Middle frontal gyrus (tissue), 1 donor: ENCODE data around the gene TMEM231.
"Not testable (repeated sequence)": the region's sequence is repeated elsewhere in the genome, so short reads cannot be mapped to it uniquely, and the experiment has no call there.

Source experiments
- DNase-seq: peaks from one replicate; pipeline ENCODE4 v3.0.0-alpha.2; 2015; ENCODE audit warnings: low spot score; ENCODE audit errors: extremely low spot score

TMEM231 gene, protein sequence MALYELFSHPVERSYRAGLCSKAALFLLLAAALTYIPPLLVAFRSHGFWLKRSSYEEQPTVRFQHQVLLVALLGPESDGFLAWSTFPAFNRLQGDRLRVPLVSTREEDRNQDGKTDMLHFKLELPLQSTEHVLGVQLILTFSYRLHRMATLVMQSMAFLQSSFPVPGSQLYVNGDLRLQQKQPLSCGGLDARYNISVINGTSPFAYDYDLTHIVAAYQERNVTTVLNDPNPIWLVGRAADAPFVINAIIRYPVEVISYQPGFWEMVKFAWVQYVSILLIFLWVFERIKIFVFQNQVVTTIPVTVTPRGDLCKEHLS

DNA sequence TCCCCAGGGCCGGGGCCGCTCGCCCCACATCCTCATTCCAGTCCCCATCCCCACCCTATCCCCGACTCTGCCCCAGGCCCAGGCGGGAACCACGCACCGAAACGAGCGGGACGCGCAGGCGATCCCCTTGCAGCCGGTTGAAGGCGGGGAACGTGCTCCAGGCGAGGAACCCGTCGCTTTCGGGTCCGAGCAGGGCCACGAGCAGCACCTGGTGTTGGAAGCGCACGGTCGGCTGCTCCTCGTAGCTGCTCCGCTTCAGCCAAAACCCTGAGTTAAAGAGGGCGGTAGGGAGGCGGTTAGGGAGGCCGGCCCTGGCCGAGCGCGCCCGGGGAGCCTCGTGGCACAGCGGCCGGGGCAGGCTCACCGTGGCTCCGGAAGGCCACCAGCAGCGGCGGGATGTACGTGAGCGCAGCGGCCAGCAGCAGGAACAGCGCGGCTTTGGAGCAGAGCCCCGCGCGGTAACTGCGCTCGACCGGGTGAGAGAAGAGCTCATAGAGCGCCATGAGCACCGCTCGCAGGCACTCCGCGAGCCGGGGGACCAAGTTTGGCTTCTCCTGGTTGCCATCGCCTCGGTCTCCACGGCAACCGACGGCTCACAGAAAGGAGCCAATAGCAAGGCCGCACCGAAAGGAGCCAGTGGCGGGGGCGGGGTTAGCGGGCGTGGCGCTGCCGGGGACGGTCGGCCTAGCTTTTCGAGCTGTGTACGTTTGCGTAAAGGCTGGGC is at the start of gene TMEM231:
TMEM231 (minus strand) TSS at position 546 of the 724 bp plus-strand sequence; CDS start at position 503, 43 bp downstream.
- peak; percentile 95 for DNase-seq

DNA sequence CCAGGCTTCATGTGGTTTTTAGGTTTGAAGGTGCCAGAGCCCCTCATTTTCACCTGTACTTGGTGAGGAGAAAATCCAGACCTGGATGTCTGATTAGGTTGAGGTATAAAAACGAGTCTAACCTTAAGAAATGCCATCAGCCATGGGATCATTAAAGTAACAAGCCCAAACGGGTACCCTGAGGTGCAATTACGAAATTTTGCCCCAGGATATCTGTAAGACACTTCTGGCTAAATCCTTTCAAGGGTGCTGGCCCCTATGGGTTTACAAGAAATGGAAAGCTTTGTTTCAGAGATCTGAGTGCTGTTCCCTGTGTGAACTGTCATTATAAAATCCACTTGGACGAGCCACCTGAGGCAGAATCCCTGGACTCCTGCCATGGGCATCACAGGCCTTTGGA is 47.2 kb upstream of the TMEM231 start:
- DNase-seq, result no peak

DNA sequence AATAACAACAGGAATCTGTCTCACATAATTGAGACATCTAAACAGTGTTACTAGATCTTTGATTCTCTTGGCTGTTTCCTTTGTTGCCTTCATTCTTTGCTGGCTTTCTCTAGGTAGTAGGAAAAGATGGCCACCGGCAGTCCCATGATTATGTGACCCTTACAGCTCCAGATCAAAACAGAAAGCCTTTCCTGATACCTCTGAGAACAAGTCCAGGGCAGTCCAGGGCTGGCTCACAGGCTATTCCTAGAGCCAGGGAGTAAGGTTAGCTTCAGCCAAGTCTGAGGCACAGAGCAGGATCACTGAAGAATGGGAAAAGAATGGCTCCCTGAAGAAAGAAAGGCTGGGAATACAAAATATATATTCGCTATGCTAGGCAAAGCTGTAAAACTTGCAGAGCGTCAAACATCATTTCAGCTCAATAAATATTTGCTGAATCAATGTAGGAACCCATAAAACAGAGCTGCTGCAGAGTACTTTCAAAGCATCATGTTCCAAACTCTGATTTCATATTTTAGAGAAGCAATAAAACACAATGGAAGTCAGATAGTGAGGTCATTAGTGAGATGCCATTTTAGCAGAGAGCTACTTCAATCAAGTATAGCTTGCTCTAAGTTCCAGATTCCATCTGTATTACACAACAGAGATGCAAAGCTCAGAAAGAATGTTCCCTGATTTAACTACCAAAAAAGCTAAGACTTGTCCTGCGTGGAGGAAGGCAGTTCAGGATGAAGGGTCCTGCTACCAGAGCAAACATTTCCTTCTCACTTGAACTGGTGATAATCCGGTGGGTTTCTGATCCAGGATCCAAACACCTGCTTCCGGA is 43.6 kb upstream of the TMEM231 start:
- no peak for DNase-seq

DNA sequence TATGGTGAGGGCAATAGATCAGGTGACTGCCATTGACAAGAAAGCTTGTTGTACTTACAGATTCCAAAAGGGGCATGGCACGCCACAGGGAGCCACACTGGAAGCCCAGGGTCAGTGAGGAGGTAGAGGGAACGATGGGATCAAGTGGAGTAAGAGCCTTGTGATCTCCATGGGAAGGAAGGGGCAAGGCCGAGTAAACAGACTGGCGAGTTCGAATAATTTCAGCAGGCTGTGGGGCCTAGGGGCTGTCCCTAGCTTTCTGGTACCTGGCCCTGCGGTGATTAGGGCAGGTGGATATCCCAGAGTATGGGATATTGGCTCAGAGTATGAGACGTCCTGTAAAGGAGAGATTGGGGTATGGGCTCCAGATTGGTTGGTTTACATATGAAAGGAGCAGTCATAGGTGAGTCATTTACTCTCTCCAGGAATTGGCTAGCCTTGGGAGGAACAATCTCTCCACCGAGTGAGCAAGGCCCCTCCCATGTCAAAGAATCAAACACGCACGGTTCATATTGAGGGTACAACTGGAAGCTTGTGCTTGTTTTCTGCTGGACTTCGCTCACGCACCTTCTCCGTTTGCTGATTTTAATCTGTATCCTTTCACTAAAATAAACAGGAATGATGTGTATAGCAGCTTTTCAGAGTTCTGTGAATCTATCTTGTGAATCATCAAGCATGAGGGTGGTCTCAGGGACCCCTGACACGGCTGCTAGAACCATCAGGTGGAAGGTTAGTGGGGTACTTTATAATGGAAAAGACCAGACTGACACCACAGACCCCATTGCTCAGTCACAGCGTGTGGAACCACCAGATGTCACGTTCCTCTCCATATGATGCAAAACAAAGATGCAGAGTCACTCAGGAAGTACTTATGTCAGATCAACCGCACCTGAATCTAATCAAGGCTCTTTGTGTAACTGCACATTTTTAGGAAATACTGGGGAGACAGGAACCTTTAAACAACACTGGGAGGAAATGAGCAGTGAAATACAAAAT is 38.1 kb upstream of the TMEM231 start:
- no peak for DNase-seq

DNA sequence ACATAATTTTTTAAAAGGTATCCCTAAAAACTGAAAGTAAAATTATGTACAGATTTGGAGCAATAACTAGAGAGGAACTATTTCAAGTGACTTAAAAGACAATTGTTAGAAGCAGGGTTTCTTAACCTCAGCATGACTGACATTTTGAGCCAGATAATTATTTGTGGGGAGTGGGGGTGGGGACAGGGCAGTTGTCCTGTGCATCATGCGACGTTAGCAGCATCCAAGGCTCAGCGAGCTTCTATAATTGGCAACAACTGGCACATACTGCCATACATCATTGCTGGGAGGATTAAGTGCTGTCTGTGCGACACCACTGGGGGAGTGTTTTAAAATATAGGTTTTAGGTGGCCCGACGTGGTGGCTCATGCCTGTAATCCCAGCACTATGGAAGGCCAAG is 37.3 kb upstream of the TMEM231 start:
- DNase-seq, result no peak

DNA sequence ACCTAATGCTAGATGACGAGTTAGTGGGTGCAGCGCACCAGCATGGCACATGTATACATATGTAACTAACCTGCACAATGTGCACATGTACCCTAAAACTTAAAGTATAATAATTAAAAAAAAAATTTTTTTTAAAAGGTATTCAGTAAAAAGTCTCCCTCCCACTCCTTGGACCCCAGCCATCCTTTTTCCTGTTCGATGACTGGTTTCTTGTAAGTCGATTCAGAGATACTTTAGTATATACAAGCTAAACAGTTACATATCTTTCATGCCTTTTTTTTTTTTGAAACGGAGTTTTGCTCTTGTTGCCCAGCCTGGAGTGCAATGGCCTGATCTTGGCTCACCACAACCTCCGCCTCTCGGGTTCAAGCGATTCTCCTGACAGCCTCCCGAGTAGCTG is 35.9 kb upstream of the TMEM231 start:
- not testable (repeated sequence) for DNase-seq

DNA sequence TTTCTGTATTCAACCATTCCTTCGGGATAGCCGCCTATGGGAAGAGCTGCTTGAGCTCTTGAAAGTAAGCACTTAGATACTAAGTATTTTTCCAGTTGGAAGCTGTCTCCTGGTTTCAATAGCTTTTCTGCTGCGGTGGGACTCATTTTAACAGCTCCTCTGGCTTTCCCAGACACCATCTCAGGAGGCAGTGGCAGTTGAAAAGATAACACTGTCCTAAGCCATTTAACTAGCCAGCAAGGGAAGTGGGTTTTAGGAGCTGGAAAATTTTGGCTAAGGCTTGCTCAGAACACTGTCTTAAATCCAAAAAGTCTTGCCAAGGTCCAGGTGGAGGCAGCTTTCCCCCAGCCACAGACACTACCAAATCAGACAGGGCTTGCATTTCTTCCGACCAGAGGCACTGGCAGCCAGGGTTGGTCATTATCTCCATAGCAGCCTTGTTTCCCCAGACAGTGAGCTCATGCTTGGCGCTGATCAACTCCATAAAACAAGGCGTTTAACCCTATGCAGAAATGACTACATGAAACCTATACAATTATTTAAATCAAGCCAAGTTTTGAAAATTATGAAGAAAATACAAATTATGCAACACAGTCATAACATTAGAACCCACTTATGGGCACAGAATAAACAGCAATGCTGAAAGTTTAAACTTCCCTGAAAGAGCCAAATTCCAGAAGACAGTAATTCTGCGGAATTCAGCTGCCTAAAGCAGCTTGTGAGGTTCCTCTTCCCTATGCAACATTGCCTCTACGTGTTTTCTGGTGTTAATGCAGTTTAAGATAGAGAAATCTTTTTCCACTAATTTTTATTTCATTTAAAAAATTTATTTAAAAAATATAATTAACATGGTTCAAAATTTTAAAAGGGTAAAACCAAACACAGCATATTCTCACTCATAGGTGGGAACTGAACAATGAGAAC is 35.1 kb upstream of the TMEM231 start:
- no peak for DNase-seq

DNA sequence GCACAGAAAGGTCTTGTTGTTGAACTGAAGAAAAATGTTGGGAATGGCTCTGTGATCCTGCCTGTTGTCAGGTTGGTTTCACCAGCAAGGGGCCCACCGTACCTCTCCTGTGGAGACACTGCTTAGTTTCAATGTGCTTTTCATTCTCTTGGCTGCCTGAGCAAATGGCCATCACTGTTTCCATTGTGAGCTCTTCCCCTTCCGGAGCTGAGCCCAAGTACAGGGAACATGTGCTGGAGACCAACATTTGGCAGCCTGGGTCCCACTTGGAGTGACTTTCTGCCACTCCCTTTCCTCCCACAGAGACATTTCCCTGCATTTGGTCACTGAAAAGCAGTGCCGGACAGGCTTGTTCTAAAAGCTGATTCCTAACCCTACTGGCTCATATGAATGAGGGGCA is 33.3 kb upstream of the TMEM231 start:
- no peak for DNase-seq

DNA sequence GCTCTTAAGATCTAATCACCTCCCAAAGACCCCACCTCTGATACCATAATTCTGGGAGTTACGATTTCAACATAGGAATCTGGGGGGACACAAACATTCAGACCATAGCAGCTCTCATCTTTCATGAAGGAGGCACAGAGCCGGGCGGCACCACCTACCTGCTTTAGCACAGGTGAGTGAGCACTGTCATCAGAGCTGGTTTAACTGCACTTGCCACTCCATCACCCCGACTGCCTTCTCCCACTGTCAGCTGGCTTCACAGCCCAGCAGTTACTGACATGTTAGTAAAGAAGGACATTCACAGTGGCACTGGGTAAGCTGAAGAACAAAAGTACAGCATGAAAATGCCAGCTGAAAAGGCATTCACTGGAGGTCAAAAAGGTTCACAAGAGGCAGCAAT is 32.7 kb upstream of the TMEM231 start:
- no peak for DNase-seq

DNA sequence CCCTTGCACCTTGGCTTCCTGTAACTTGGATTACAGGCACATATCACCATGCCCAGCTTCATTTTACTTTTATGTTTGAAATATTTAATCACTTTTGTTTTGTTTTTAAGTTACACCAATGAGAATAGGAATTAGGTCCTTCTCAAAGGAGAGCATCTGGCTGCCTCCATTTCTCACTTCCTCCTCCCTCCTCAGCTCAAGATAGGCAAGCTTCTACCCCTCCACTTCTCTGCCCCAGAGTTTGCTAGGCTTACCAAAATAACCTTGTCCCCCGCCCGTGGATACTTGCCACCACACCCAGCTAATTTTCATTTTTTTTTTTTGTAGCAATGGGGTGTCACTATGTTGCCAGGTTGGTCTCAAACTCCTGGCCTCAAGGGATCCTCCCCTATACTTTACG is 28.1 kb upstream of the TMEM231 start:
- no peak for DNase-seq

DNA sequence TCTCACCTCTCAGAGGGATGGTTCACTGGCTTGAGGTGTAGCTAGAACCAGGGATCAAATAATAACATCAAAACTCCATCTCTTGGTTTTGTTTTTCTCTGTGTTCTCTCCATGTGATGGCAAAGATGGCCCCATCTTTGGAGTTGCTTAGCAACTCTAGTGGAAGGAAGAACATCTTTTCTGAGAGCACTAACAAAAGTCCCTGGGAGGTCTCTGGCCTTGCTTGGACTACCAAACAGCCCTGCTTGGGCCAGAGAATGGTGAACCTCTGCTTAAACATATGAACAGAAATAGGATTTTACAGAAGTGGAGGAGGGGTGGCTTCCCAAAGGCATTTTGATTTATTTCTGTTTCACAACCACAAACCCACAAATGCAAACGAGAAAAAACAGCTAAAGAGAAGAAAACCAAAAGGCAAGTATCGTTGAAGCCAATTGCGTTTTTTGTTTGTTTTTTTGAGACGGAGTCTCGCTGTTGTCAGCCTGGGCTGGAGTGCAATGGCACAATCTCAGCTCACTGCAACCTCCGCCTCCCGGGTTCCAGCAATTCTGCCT is 23.3 kb upstream of the TMEM231 start:
- DNase-seq, result no peak

DNA sequence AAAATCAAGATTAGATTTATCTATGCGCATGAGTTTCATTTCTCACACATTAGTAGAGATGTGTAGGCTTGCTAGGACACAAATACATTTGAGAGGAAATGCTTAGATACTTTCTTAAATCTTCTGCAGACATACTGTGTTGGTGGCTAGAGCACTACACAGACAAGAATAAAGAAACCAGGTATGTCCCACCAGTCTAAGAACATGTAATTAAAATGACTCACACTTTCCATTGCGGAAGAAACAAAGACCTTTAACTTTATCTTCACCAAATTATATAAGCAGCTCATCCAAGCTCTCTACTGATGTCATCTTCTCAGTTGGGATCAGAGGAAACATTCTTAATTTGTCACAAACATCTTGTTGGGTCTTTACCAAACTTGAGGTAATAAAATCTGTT is 22.7 kb upstream of the TMEM231 start:
- DNase-seq, result no peak

DNA sequence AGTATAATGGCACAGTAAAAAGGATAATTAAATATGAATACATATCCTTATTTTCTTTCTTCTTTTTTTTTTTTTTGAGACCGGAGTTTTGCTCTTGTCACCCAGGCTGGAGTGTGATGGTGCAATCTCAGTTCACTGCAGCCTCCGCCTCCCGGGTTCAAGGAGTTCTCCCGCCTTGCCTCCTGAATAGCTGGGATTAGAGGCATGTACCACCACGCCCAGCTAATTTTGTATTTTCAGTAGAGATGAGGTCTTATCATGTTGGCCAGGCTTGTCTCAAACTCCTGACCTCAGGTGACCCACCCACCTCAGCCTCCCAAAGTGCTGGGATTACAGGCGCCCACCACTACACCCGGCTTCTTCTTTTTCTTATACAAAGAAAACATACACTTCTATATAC is 22.2 kb upstream of the TMEM231 start:
- no peak for DNase-seq

DNA sequence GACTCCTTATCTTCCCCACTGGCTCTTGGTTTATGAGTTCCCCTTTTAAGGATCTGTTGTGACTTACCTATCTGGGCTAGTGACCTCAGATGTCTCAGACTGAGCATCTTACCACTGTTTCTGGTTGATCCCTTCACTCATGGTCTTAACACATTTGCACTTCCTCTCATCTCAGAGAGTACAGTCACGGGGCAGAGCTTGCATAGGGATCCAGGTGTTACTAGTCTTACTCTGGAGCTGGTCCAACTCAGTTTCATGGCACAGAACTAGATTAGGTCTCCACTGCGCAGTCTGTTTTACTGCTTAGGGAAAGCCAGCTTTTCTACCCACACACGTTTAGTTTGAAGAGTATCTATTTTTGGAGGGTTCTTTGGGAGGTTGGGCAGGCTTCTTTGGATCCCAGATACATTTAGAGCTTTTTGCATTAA is 20.3 kb upstream of the TMEM231 start:
- DNase-seq, result peak; percentile 62

DNA sequence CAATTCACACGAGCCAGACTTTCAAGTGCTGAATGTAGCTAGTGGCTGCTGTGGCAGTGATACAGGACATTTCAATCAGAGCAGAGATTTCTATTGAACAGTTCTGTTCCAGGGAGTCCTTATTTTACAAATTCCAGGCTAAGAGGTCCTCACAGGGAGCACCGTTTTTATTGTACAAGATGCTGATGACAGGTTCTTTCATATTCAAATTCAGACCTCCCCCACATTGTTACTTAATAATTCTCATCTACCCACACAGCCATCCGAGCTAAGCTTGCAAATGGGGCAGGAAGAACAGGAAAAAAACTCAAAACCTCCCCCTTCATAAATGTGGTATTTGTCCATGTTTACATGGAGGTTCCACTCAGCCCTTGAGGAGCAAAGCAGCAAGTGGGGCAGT is 19.9 kb upstream of the TMEM231 start:
- no peak for DNase-seq

DNA sequence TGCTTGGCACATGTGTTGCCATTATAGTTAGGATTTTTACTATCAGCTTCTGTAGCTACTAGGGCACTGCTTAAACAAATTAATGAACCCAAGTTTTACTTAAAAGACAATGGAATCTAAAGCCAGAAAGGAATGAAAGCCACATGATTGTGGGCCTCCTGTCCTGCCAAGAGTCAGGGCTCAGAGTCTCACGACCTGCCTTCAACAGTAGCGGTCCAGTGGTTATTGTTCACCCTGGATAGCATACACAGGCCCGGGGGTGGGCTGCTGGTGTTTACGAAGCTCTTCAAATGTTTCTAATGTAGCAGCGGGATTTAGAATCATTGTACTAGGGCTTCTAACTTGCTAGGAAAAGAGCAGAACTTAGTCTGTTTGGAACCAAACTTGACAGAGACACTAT is 17.9 kb upstream of the TMEM231 start:
- no peak for DNase-seq

DNA sequence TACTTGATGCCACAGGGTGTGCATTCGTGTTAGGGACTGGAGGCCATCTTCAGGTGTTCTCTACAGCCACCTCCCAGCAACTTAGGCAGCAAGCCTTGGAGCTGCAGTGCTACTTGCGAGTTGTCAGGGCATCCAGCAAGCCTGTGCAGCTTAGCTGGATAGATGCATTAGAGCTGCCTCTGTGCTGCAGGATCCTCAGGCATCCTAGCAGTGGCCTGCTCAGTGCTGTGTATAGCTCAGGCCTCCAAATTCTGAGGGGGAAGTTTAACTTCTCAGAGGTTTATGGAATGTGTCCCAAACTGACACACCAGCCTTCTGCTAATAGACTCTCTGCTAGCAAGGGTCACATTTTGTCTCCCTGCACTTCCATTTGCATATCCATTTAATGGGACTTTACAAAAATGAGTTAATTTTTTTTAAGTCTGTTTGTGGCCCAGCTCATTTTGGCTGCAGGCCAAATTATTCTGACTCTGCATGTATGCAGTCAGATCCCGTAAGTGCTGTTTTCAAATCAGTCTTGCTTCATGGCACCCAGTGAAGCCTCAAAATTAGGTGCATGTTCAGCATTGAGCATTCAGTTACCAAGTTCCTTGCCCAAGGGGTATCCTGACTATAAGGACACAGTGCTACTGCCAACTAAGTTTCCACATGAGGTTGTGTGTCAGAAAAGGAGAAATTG is 17.0 kb upstream of the TMEM231 start:
- DNase-seq, result no peak

DNA sequence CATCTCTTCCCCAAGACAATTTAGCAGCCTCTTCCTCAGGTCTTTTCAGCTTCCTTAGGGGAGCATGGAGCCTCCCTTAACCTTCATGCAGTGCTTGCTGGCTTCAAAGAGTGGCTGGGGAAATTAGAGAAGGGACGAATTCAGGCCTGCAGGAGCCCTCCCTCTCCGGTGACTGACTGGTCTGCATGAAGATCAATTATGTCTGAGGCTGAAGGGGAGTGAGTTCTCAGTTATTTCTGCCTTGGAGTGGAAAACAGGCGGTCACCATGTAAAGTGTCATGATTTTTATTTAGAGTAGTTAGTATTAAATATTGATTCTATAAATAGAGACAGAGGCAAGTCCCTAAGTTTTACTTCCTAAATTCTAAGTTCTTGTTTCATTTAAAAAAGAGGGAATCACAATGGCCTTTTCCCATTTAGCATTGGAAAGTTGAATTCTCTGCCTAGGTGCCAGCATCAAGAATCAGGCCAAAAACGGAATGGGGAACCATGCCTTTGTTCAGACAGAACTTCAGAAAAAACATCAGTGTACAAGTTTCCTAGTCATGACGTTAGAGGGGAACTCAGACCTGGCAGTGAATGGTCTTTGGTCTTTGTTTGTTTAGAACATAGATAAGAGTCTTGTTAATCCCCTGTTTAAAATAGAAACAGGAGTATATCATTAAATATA is 14.5 kb upstream of the TMEM231 start:
- DNase-seq, result no peak
